ENCODE data around the gene ADH1B.
"Not testable (repeated sequence)": the region's sequence is repeated elsewhere in the genome, so short reads cannot be mapped to it uniquely, and the experiment has no call there.

Gene ADH1B

DNA sequence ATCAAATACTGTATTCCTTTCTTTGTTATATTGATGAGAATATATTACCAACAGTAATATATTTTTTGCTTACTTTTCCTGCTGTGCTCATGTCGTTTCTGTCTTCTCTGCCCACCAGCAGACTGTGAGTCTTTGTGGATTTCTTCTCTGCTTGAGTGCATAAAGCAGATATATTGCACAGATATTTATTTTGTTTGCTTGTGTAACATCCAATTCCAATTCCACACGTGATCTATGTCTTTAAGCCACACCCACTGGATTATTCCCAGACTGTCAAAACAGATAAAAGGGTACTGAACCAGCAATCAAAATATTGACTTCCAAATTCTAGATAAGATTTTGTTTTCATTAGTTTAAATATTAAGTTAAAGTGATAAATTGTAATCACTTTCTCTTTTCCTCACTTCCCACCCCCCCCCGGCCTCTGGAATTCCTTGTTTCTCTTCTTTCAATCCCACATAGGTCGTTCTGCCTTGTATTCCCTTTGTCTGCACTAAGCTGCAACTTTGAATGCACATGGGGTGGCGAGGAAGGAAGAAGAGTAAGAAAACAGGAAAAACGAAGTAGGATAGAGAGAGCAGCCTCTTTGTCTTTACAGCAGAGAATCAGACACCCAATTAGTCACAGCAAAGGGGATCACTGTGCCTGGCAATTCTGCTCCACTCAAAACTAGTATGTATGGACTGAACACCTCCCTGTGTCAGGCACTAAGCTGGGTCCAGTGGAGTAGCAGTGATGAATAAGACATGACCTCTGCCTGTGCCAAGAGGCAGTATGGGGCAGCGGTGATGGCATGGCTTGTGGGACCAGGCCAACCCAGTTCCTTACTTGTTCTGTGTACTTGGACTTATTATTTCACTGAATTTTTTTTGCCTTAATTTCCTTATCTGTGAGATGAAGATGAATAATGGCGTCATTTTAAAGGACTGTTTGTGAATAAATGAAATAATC is at the start of gene ADH1B:
Gene ADH1B, minus strand, starts transcription at position 161 of the 951 bp plus-strand sequence. Its CDS starts 70 bp downstream, at position 91.
- DNase-seq (ENCODE audit: low read depth): no peak

DNA sequence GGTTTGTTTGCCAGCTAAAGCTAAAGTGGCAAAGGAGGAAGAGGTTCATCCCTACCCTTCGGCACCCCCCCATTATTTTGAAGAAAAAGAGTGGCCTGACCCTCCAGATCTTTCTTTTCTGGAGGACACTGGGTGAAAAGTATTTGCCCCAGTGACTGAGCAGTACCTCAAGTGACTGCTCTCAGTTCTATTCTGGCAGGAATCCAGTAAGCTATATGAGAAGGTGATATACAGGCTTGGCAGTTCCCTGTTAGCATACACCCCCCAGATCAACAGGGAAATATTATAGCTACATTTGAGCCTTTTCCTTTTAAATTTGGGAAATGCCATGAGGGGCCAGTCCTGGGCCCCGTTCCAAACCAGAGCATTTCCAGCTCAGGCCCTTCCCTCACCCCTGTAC is 46.6 kb upstream of the ADH1B start:
- DNase-seq (ENCODE audit: low read depth): not testable (repeated sequence)

DNA sequence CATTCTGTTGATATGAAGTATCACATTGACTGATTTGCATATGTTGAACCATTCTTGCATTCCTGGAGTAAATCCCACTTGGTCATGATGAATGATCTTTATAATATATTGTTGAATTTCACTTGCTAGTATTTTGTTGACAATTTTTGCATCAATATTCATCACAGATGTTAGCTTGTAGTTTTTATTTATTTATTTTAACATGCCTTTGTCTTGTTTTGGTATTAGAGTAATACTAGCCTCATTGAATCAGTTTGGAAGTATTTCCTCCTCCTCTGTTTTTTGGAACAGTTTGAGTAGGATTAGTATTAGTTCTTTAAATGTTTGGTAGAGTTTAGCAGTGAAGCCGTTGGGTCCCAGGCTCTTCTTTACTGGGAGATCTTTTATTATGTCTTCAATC is 45.3 kb upstream of the ADH1B start:
- DNase-seq (ENCODE audit: low read depth): no peak

DNA sequence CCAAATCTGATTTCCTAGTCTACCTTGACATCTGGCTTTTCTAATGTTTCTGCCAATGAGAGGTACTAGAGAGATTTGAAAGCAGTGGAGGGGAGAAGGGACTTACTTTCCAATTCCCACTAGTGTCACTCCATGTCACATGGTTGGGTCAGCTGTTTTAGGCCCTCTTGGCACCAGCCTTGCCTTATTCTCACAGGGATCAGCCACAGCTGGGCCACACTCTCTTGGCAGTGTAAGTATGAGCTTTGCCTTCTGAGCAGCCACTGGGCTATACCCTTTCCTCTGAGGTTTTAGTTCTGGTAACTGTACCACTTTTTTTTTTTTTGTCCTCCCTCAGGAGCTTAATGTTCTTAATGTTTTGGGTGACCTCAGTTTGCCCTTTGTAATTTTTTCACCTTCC is 41.6 kb upstream of the ADH1B start:
- DNase-seq (ENCODE audit: low read depth): no peak

DNA sequence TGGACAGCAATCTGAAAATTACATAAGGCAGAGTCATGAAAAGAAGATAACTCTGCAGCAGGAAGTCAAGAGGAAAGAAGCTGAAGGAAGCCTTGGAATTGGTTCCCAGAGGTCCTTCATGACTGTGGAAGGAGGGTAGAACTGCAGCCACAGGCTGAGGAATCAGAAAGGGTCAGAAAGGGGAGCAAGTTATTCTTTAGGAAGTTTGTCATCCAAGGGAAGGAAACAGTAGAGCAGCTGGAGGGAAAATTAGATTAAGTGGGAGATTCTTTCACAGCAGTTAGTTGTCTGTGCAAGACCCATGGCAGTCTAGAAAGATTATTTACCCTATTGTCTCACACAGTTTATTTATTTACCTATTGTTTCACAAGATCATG is 40.7 kb upstream of the ADH1B start:
- DNase-seq (ENCODE audit: low read depth): no peak

DNA sequence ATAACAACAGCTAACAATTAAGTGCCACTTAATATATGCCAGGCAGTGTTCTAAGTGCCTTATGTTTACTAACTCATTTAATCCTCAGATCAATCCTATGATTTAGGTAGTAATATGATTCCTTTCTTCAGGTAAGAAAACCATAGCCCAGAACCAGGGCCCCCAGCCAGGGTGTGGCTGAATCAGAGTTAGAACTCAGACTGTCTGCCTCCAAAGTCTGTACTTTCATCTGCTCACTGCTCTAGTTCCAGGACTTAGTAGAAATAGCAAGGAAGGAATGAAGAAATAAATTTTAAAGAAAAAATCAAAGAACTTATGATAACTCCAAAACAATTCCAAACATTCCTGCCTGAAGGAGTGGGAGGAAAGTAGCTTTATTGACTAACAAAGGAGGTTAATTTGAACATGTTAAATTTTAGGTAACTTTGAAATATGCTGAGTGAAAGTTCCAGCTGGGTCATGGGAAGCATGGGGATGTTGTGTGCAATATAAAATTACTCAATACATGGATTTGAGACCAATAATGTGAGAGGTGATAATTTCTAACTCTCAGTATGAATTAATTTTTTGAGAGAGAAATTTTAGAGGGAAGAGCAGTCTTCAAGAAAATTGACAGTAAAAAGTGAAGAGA is 40.2 kb upstream of the ADH1B start:
- no peak for DNase-seq (ENCODE audit: low read depth)

DNA sequence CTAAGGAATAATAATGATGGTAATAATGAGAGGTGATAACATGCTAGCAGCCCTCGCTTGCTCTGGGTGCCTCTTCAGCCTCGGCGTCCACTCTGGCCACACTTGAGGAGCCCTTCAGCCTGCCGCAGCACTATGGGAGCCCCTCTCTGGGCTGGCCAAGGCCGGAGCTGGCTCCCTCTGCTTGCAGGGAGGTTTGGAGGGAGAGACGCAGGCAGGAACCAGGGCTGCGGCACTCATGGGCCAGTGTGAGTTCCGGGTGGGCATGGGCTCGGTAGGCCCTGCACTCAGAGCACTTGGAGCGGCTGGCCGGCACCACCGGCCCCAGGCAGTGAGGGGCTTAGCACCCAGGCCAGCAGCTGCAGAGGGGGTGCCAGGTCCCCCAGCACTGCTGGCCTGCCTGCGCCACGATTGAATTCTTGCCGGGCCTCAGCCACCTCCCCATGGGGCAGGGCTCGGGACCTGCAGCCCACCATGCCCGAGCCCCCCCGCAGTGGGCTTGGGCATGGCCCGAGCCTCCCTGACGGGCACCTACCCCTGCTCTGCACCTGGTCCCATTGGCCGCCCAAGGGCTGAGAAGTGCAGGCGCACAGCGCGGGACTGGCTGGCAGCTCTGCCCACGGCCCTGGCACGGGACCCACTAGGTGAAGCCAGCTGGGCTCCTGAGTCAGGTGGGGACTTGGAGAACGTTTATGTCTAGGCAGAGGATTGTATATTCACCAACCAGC is 38.4 kb upstream of the ADH1B start:
- no peak for DNase-seq (ENCODE audit: low read depth)

DNA sequence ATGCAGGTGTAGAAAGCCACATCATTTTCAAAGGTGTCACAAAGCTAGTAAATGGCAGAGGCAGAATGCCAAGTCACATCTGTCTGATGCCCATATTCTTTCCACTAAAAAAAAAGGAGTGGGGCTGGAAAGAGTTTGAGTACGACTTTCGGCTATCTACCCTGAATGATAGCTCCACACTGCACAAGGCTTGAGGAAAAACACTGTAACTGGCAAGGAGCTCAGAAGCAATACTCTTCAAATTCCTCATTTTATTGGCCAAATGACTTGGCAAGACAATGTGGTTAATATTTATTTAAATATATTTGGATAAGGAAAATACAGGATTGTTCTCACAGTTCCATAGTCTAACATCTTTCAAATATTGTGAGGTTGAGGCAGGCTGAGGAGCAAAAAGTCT is 36.7 kb upstream of the ADH1B start:
- DNase-seq (ENCODE audit: low read depth): no peak

DNA sequence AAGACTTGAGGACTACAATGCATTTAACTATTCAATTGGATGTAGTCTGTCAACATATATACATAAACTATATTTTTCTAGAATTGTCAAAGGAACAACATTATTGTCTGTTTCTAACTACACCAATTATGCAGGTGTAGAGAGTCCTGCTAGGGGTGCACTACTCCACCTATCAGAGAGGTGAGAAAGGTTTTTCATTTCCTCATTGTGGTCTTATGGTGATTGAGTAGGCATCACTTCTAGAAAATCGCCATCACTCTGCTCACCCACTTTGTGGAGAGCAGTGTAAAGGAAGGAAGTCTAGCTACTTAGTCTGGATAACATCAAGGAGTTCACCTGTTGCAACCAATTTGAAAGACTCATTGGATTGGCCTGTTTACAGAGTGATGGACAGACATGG is 35.8 kb upstream of the ADH1B start:
- no peak for DNase-seq (ENCODE audit: low read depth)

DNA sequence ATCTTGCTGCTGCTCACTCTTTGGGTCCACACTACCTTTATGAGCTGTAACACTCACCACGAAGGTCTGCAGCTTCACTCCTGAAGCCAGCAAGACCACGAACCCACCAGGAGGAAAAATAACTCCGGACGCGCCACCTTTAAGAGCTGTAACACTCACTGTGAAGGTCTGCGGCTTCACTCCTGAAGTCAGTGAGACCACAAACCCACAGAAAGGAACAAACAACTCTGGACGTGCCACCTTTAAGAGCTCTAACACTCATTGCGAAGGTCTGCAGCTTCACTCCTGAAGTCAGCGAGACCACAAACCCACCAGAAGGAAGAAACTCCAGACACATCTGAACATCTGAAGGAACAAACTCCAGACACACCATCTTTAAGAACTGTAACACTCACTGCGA is 34.9 kb upstream of the ADH1B start:
- not testable (repeated sequence) for DNase-seq (ENCODE audit: low read depth)

DNA sequence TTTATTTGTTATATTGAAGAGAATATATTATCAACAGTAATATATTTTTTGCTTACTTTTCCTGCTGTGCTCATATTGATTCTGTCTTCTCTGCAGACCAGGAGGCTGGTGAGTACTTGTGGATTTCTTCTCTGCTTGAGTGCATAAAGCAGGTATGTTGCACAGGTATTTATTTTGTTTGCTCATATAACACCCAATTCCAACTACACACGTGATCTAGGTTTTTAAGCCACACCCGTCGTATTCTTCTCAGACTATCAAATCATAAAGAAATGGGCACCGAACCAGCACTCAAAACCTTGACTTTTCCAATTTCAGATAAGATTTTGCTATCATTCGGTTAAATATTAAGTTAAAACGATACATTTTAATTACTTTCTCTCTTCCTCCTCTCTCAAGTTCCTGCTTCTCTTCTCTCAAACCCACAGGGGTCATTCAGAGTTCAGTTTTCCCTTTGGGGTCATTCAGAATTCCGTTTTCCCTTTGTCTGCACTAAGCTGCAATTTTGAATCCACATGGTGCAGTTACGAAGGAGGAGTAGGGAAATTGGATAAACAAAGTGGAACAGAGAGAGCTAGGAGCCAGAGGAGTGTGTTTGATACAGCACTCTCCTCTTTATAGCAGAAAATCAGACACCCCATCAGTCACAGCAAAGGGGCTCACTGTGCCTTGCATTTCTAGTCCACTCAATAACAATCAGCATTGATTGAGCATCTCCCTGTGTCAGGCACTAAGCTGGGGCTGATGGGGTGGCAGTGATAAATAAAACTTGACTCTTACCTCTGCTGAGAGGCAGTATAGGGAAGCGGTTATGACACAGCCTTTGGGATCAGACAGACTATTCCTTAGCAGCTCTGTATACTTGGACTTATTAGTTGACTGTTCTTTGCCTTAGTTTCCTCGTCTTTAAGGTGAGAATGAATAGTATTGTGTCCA is 31.7 kb upstream of the ADH1B start, which contains the start of gene ADH1C:
Gene ADH1C, minus strand, starts transcription at position 145 of the 936 bp plus-strand sequence. Its CDS starts 71 bp downstream, at position 74.
- DNase-seq (ENCODE audit: low read depth): no peak

DNA sequence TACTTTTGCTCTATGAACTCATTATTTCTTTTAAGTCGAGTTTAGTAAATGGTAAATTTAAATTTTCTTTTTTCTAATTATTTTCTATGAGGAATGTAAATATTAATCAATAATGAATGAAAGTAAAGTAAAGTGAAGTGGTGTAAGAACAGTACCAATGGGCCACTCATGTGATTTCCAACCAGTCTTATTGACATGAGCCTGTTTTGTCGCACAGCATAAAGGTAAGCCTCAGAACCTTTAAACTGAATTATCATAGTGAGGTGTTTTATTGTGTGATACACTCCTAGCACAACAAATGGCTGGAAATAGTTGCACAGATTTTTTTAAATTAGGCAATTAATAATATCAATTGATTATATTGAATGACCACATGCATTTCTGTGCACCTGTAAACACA is 30.3 kb upstream of the ADH1B start:
- no peak for DNase-seq (ENCODE audit: low read depth)

DNA sequence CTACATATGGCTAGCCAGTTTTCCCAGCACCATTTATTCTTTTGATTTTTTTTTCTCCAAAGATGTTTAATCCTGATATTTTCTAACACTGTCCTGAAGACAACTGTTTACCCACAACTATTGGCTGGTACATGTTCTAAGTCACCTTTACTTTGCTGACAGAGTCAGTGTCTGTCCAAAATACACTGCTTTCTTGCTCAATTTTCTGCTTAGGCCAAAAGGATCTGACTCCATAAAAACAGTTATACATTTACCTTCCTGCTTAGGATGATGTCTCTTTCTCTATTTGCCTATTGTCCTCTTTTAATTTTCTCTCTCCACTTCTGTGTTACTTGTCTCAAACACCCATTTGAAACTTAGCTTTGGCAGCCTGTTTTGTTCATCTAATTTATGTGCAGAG is 28.1 kb upstream of the ADH1B start:
- DNase-seq (ENCODE audit: low read depth): no peak

DNA sequence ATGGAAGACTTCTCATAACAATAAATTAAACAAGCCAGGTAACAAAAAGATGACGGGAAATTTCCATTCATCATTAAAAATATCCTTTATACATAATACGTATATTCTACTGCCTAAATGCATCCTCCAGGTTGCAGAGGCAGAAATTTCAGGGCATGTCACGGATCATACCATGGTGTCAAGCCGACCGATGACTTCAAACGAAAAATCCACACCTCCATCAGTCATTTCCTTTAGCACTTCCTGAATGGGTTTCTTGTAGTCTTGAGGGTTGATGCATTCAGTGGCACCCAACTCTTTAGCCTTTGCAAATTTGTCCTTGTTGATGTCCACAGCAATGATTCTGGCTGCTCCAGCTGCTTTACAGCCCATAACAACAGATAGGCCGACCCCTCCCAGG is 21.4 kb upstream of the ADH1B start:
- not testable (repeated sequence) for DNase-seq (ENCODE audit: low read depth)

DNA sequence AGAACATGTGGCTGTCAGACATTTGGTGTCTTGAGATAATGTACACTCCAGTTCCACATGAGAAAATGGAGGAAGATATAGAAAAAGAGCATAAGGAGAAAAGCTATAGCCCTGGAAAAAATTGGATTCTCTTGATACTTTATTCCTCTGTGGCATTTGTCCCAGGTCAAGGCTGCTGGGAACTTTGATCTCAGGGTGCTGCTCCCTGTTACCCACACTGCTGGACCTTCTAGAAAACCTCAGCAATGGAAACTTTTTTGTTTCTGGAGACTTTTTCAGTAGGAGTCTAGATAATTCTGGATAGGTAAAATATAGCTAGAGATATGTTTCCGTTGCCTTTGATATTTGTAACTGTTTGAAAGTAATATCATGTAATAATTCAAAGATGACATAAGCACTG is 20.2 kb upstream of the ADH1B start:
- DNase-seq (ENCODE audit: low read depth): no peak

DNA sequence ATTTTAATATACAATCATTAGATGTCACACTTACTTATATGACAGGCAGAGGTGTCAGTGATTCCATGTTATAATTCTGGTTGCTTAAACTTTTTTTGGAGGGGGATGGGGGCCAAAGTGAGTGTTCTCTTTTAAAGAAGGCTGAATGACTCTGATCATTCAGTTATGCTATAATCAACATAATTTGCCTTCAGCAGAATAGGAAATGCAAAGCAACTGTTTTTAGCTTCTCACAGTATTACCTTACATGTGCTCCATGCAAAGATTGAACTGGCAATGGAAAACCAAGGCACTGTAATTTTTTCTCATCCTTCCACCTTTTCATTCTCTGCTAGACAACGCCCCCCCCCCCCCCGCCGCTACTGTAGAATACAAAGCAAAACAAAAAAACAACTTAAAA is 18.0 kb upstream of the ADH1B start:
- no peak for DNase-seq (ENCODE audit: low read depth)

DNA sequence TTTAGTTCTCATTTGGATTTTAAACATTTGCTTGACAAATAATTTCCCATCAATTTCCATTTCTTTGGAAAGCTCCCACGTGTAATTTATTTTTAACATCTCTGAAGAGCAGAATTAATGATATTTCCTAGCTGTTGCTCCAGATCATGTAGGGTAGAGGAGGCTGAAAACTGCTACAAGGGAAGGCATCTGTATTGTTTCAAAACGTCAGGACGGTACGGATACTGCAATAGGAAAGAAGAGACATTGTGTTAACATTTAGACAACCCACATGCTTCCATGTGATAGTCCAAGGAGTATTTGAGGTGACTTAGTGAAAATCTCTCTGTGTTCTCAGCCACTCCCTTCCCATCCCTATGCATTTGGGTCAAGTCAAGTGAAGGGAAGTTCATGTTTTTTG is 15.4 kb upstream of the ADH1B start:
- no peak for DNase-seq (ENCODE audit: low read depth)

DNA sequence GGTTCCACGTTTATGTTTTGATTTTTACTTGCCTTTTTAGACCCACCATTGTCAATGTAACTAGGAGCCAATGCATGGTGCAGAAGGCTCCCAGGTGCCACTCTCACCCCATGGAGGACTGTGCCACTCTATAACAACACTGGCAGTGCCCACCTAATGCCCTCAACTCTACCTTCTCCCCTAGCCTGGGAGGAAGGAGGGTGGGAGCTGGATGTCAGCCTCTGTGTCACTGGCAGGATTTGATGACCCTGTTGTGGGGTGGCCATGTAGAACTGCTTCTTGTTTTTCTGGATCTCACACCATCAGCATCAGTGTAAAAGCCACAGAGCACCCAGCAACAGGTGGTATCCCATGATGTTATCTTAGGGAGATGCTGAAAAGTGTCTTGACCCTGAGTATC is 13.7 kb upstream of the ADH1B start:
- DNase-seq (ENCODE audit: low read depth): no peak

DNA sequence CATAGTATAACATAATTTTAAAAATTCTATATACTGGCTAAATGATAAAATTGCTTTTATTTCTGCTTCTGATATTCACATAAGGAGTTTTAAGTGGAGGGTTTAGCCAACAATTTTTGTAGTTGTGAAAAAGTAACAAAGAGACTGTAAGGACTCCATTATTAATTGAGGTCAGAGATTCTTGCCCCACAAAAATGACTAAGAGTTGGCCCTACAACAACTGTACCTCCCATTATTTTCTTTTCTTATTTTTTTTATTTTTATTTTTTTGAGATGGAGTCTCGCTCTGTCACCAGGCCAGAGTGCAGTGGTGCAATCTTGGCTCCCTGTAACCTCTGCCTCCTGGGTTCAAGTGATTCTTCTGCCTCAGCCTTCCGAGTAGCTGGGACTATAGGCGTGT is 9.4 kb upstream of the ADH1B start:
- no peak for DNase-seq (ENCODE audit: low read depth)

DNA sequence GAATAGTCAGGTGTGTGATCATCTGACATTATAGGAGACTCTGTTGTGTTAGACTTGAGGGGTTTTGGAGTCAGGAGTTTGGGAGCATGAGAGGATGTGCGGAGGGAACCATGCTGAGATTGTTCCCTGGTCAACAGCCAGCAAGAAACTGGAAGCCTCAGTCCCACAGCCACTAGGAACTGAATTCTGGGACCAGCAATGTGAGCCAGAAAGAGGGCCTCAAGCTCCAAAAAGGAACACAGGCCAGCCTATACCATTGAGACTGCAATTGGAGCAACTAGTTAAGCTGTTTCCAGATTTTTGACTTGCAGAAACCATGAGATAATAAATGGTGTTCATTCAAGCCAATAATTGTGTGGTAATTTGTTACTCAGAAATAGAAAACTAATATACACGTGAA is 8.7 kb upstream of the ADH1B start:
- DNase-seq (ENCODE audit: low read depth): no peak

DNA sequence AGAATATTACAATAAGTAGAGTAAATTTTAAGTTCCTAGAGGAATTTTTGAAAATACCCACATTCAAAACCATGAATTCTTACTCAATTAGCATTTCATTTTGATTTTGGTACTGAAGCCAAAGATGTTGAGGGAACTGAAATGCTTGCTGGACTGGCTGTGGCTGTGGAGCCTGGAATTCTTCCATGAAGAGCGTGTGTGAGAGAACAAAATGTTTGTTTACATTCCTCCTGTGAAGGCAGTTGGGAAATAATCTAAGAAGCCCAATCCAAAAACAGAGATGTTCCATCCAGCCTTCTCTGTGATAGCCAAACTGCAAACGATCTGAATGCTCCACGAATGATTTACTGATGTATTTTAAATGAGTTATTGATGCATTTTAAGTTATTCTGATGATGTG is 3.8 kb upstream of the ADH1B start:
- peak; percentile 28 for DNase-seq (ENCODE audit: low read depth)

DNA sequence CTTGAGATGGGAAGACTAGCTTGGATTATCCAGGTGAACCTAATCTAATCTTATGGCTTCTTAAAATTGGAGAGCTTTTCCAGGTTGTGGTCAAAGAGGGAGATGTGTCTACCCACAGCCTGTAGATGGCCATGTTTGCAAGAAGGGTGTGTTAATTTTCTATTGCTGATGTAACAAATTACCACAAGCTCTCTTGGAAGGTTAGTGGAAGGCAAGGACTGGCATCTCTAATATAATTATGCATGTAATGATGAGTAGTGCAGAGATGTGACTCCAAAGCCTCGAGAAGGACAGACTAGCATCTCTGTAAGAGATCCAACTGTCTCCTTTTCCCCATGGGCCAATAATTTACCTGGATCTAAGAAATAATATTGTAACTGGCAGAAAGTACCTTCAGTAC is 3.2 kb upstream of the ADH1B start:
- no peak for DNase-seq (ENCODE audit: low read depth)
